ENCODE measurements around the gene RAB3GAP1. TPM values are rescaled to one million over a fixed set of nuclear protein-coding genes. Genes with fewer than 3 reads are reported as not detected.

Gene RAB3GAP1
- total and polyA plus RNA-seq, 2 of the 4 experiments (the other 2 are of a cell fraction) = 21.2 to 65.8 TPM

- TF ChIP-seq CHD1 (IDR thresholded peaks at IDR 0.05; ENCODE audit: low read depth, low read length) = no peak
Observed at GRCh38 chr2:135093670-135094330, 41.7 kb downstream of the RAB3GAP1 start (continued).

DNA sequence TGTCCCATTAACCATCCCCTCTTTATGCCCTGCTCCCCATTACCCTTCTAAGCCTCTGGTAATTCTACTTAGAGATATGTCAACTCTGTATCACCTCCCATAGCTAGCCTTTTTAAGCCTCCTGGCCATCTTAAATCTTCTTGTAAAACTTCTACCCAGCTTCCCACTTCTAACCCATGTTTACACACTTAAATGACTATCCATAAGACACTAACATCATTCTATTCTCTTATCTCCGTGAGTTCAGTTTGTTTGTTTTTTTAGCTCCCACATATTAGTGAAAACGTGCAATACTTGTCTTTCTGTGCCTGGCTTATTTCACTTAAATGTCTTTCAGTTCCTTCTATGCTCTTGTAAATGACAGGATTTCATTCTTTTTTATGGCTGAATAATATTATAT lies 42.4 kb downstream of the RAB3GAP1 start:
- H3K9ac ChIP-seq (ENCODE audit: low read depth, low read length) = no peak overlapping the region
- no peak overlapping the region for H2AFZ ChIP-seq (replicated peaks; ENCODE audit: low read length, poor library complexity)
- H3K4me3 ChIP-seq (ENCODE audit: insufficient read depth, low read depth, low read length) = no peak overlapping the region
- H3K27ac ChIP-seq (ENCODE audit: insufficient read depth, low read length) = no peak overlapping the region
- no peak overlapping the region for H2AK9ac ChIP-seq (replicated peaks; ENCODE audit: low read depth, low read length, poor library complexity)
- H2BK20ac ChIP-seq (ENCODE audit: low read depth, low read length) = no peak overlapping the region
- no peak overlapping the region for H4K5ac ChIP-seq (ENCODE audit: low read depth, low read length)
- peaks cover 7% of the 10 kb centered on the region; the same call in 1 of the 2 replicates for H3K36me3 ChIP-seq (ENCODE audit: control insufficient read depth, insufficient read depth, low read length)
- no peak overlapping the region for H3K18ac ChIP-seq (ENCODE audit: low read depth, low read length)
- H3K14ac ChIP-seq (replicated peaks; ENCODE audit: low read depth, low read length) = no peak overlapping the region
- intact Hi-C loops (cut with micrococcal nuclease) = no loop called here
- in situ Hi-C loops (cut with MboI; ENCODE audit: low sequenced_read_pairs) = no loop called here
- DNase-seq (peak; percentile 5), ATAC-seq (ENCODE audit: low read depth) (no peak)
- no peak overlapping the region for H3K23ac ChIP-seq (ENCODE audit: low read depth, low read length)
- H3K4me2 ChIP-seq (ENCODE audit: low read depth, low read length) = no peak overlapping the region
- H3K56ac ChIP-seq (ENCODE audit: extremely low read depth, insufficient read depth, low read length) = no peak overlapping the region
- no CpG with 5 or more reads among the region's 2 CpGs for WGBS, 2 experiments (ENCODE audit: extremely low coverage in 2 of 2, insufficient read length in 1 of 2)
- H3K4me1 ChIP-seq (ENCODE audit: control insufficient read depth, insufficient read depth, low read length) = peaks cover 7% of the 10 kb centered on the region
- H4K8ac ChIP-seq (ENCODE audit: low read depth in 2 of 2, low read length in 2 of 2) = no peak overlapping the region
- no peaks in the 10 kb centered on the region; the same call in 1 of the 2 replicates for H3K9me1 ChIP-seq (ENCODE audit: insufficient read depth, low read length)
- peaks cover 14 to 28% of the 10 kb centered on the region in 2 experiments for H3K79me1 ChIP-seq (ENCODE audit: low read depth in 1 of 2, low read length in 2 of 2)
- no peak for TF ChIP-seq RFX5 (IDR thresholded peaks at IDR 0.05; ENCODE audit: low read depth, low read length)
- no TSS peak for BruUV-seq (replicated peaks)
- no peaks in the 10 kb centered on the region; the same call in 1 of the 2 replicates for H4K20me1 ChIP-seq (ENCODE audit: insufficient read depth, low read length)
- CTCF ChIA-PET = no interaction called here
- H2BK120ac ChIP-seq (ENCODE audit: low read depth, low read length) = no peak overlapping the region
- H3K27me3 ChIP-seq (ENCODE audit: control insufficient read depth, insufficient read depth, low read length) = no peaks in the 10 kb centered on the region
- POLR2A ChIA-PET (ENCODE audit: unreplicated experiment) = no interaction called here
- H2BK15ac ChIP-seq (ENCODE audit: low read depth, low read length) = no peak overlapping the region
- H2BK5ac ChIP-seq (ENCODE audit: low read depth, low read length, poor library complexity, severe bottlenecking) = no peak overlapping the region
- no peak overlapping the region for H2AK5ac ChIP-seq (ENCODE audit: low read depth, low read length)
- no peak overlapping the region for H4K91ac ChIP-seq (ENCODE audit: insufficient read depth, low read depth, low read length)
- dilution Hi-C loops (cut with HindIII; ENCODE audit: low sequenced_read_pairs, unreplicated experiment) = no loop called here
- no peaks in the 10 kb centered on the region for H3K9me3 ChIP-seq (ENCODE audit: control insufficient read depth, insufficient read depth, low read length)
- no peak overlapping the region for H3K4ac ChIP-seq (ENCODE audit: low read depth, low read length)
